Measurements from ENCODE around the gene GOLGA3.
A peak's percentile ranks its signal among the peaks of the same experiment; 100 is the strongest.

DNA sequence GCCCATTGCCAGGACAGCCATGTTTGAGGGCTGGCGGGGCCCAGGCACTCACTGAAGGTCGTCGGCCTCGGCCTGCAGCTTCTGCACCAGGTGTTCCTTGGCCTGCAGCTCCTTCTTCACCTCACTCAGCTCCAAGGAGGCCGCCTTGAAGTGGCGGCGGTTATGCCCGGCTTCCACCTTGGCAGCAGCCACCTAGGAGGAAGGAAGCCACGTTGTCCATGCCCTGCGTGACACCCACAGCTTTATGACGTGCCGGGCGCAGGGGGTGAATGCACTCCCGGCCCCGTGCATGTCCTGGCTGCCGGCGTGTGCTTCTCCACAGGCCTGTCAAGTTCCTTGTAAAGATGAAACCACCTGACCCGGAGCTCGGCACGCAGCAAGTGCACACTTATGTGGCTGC lies 51.1 kb downstream of the GOLGA3 start:
- TF ChIP-seq, protein P1, sequence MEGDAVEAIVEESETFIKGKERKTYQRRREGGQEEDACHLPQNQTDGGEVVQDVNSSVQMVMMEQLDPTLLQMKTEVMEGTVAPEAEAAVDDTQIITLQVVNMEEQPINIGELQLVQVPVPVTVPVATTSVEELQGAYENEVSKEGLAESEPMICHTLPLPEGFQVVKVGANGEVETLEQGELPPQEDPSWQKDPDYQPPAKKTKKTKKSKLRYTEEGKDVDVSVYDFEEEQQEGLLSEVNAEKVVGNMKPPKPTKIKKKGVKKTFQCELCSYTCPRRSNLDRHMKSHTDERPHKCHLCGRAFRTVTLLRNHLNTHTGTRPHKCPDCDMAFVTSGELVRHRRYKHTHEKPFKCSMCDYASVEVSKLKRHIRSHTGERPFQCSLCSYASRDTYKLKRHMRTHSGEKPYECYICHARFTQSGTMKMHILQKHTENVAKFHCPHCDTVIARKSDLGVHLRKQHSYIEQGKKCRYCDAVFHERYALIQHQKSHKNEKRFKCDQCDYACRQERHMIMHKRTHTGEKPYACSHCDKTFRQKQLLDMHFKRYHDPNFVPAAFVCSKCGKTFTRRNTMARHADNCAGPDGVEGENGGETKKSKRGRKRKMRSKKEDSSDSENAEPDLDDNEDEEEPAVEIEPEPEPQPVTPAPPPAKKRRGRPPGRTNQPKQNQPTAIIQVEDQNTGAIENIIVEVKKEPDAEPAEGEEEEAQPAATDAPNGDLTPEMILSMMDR (conservative IDR thresholded peaks at IDR 0.05) = no peak
- TF ChIP-seq ZFX (IDR thresholded peaks at IDR 0.05) = peak; percentile 40; the same call in 1 of the 2 replicates

Measured in C4-2B (cell line).